GM12875 (cell line): ENCODE measurements around the gene DNAAF8.

ENCODE experiments used
- H3K4me3 ChIP-seq: one replicate; pipeline ENCODE4 v1.5.1; 2011; ENCODE audit warnings: low read depth, low read length, control low read depth
- CTCF ChIP-seq: IDR thresholded peaks from 2 replicates; pipeline ENCODE4 v1.5.1; 2011; ENCODE audit warnings: low read depth, mild to moderate bottlenecking, control low read depth, inconsistent platforms, low read length, moderate library complexity, borderline replicate concordance; ENCODE audit not compliant: insufficient read depth

DNAAF8 gene

GRCh38 chr16:4787068-4787467 lies 52.7 kb downstream of the DNAAF8 start:
- H3K4me3 ChIP-seq = no peak overlapping the region
- no peak for TF ChIP-seq CTCF

GRCh38 chr16:4787627-4788482 lies 53.5 kb downstream of the DNAAF8 start, which contains the start of gene SEPTIN12:
TSS of gene SEPTIN12 (minus strand) at chr16:4788345. CDS start at chr16:4787645, 700 bp downstream.
- TF ChIP-seq CTCF = no peak

GRCh38 chr16:4788489-4788889 lies 54.2 kb downstream of the DNAAF8 start:
- no peak for TF ChIP-seq CTCF
- no peak overlapping the region for H3K4me3 ChIP-seq

More at GRCh38 chr16:4787627-4788482, 53.5 kb downstream of the DNAAF8 start, which contains the start of gene SEPTIN12:
- H3K4me3 ChIP-seq = no peak within 1 kb of the TSS

- H3K4me3 ChIP-seq = no peak overlapping the region
- no peak for TF ChIP-seq CTCF
Measured at GRCh38 chr16:4788910-4789309, 54.6 kb downstream of the DNAAF8 start.

- no peak overlapping the region for H3K4me3 ChIP-seq
- TF ChIP-seq CTCF = no peak
Measured at GRCh38 chr16:4790261-4790660, 55.9 kb downstream of the DNAAF8 start.

- H3K4me3 ChIP-seq = no peak overlapping the region
- no peak for TF ChIP-seq CTCF
Measured at GRCh38 chr16:4790871-4791270, 56.5 kb downstream of the DNAAF8 start.
